NCI-H510A (cell line): ENCODE measurements around the gene TUBAL3.
"Not testable (repeated sequence)": the region's sequence is repeated elsewhere in the genome, so short reads cannot be mapped to it uniquely, and the experiment has no call there.

Source experiments
- DNase-seq: peaks from one replicate; lab custom pipeline; 2025; lab: John Stamatoyannopoulos, UW

The TUBAL3 gene

DNA sequence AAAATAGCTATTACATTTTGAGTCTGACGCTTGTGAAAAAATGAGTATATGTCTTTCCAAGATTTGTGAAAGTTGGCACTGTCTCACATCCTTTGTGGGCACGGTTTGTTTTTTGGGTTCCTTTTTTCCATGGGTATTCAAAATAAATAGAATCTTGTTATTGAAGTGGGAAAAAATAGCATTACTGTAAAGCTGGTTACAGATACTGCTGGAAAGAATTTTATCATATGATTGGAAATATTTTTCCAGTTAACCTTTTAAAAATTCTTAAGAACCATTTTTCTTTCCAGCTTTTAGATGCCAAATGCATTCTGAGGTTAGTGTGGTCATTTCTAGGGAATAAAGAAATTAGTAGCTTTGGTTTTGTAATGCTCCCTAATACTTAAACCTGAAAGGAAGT is 19.1 kb upstream of the TUBAL3 start:
- no peak for DNase-seq

GRCh38 chr10:5419466-5420094 is 15.0 kb upstream of the TUBAL3 start:
- no peak for DNase-seq

DNA sequence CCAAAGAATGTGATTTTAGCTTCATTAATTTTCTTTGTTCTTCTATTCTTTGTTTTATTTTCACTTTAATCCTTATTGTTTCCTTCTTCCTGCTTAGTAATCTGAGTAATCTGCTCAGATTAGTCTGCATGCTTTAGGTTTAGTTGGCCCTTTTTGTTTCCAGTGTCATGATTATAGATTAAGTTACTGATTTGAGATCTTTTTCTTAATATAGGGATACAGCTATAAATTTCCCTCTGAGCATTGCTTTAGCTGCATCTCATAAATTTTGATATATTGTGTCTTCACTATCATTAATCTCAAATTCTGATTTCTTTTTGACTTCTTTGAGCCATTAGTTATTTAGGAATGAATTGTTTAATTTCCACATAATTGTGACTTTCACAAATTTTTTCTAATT is 14.0 kb upstream of the TUBAL3 start:
- DNase-seq, result no peak

GRCh38 chr10:5416981-5417380 is 12.4 kb upstream of the TUBAL3 start:
- peak; percentile 67 for DNase-seq

DNA sequence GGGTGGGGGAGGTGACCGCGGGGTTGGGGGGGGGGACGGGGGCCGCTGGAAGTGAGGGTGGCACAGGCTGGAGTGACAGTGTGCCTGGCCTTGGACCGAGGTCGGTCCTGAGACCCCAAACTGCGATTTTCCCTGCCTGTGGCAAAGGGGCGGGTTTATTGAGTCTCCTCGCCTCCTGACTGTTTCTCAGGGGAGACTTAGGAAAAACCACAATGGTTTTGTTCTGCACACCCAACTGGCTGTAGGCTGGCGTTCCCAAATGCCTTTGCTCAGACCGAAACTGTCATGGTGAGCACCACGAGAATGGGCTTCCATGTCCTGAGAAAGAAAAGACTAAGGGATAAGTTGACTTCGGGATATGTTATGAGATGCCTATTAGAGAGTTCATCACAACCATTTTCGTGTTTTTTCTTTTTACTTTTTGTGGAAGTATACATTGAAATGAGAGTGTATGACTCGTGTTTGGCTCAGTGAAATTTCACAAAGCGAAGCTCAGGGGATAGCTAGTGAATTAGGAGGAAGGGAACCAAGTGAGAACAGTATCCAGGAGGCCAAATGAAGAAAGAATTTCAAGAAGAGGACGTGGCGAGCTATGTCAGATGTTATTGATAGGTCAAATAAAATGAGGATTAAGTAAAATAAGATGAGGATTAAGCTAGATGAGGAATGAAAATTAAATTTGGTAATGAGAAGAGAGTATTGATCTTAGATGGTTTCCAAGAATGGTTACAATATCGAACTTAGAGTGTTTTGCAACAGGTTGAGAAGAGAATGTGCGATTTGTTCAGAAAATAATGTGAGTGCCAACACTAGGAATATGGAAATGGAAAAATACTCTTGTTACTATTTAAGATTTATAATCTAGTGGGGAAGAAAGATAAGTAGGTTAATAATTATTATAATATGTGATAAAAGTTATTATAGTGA is 8.6 kb upstream of the TUBAL3 start:
- no peak for DNase-seq

DNA sequence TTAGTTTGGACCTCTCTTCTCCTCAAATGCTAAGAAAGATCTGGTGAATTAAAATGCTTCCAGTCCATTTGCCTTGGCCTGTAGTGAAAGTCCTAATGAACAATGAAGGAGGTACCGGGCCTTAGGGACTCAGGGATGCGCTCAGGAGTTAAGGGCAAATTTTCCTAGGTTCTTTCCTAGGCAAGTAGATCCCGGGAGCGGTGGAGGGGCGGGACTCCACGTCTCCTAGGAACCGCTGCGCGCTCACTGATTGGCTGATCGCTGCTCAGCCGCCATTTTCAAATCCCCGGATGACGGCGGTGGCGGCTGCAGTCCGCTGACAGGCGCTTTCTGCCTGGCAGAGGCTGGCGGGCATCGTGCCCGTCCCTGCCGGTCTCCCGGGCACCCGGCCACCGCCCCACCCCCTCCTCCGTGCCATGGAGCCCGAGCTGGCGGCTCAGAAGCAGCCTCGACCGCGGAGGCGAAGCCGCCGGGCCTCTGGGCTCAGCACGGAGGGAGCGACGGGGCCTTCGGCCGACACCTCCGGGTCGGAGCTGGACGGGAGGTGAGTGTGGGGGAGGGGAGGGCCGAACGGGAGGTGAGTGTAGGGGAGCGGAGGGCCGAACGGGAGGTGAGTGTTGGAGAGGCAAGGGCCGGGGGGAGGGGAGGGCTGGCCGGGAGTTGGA is 7.8 kb upstream of the TUBAL3 start, which contains the start of gene NET1:
TSS of gene NET1 (plus strand) at position 281 of the 665 bp plus-strand sequence. CDS start at position 417, 136 bp downstream.
- peak; percentile 81 for DNase-seq

- DNase-seq, result no peak
Observed at GRCh38 chr10:5411941-5412276, 7.3 kb upstream of the TUBAL3 start.

DNA sequence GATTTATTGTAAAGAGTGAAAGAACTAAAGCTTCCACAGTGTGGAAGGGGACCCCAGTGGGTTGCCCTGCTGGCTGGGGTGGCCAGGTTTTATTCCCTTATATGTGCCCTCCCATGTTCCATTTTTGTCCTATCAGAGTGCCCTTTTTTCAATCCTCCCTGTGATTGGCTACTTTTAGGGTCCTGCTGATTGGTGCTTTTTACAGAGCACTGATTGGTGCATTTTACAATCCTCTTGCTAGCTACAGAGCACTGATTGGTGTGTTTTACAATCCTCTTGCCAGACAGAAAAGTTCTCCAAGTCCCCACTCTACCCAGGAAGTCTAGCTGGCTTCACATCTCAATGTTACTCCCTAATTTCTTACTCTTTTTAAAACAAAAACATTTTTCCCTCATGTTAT is 6.2 kb upstream of the TUBAL3 start:
- DNase-seq, result not testable (repeated sequence)

GRCh38 chr10:5406918-5407317 is 2.3 kb upstream of the TUBAL3 start:
- no peak for DNase-seq

GRCh38 chr10:5402798-5403197 is 1.8 kb downstream of the TUBAL3 start:
- no peak for DNase-seq

DNA sequence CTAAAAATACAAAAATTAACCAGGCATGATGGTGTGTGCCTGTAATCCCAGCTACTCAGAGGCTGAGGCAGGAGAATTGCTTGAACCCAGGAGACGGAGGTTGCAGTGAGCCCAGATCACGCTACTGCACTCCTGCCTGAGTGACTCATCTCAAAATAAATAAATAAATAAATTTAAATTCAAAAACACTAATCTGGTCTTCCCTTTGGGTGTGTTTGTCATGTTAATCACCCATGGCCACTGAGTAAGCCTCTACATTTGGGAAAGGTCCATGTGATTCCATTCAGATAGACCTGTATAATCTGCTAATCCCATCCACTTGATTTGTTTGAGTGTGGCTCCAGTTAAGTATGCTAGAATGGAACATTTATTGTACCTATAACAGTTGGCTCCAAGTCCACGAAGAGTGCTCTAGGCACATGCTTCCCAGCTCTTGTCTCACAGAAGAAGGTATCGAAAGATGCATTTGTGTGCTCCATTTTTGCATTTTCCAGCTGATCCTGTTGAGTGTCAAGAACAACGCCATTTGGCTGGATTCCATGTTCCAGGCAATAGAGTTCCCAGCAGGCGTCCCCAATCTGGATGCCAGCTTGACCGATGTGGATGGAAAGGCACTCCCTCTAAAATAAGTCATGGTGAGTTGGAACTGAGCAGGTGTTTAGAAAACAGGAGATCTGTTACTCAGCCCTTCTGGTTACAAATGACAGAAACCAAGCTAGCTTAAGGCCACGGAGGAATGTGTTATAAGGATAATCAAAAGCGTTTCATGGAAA is 4.0 kb downstream of the TUBAL3 start:
- no peak for DNase-seq

DNA sequence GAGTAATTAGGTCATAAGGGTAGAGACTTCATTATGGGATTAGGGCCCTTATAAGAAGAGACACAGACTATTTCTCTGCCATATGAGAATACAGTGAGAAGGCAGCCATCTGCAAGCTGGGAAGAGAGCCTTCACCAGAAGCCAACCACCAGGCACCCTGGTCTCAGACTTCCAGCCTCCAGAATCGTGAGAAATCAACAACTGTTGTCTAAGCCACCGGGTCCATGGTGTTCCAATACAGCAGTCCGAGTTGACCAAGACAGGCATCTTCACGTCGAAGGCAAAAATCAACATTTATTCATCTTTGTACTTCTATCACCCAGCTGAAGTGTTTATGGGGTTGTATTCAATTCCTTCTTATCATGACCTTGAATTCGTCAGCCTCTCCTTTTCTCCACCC is 5.3 kb downstream of the TUBAL3 start:
- DNase-seq, result no peak

- no peak for DNase-seq
Observed at GRCh38 chr10:5396556-5397300, 7.9 kb downstream of the TUBAL3 start.

- DNase-seq, result no peak
Observed at GRCh38 chr10:5395168-5395567, 9.5 kb downstream of the TUBAL3 start.

DNA sequence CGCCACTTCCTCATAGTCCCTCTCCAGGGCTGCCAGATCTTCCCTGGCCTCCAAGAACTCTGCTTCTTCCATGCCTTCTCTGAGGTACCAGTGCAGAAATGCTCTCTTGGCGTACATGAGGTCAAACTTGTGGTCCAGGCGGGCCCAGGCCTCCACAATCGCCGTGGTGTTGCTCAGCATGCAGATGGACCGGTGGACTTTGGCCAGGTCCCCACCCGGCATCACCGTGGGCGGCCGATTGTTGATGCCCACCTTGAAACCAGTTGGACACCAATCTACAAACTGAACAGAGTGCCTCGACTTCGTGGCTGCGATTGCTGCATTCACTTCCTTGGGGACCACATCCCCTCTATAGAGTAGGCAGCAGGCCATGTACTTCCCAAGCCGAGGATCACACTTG is 11.1 kb downstream of the TUBAL3 start:
- DNase-seq, result no peak

DNA sequence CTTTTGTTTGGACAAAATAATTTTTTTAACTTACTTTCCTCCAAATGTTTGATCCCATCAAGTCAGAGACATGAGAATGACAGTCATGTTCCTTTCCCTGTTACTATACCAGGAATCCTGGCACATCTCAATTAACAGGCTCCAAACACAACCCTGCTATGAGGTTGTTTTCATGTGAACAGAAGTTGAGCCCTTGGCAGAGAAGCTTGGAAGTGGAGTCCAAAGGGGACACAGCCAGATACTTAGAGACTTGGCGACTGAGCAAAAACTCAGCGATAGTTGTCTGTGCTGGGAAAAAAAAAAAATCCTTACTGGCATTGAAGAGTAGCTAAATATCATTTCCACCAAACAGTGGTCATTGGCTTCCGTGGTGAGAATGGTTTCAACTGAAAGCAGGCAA is 12.8 kb downstream of the TUBAL3 start:
- no peak for DNase-seq

GRCh38 chr10:5390607-5391205 is 13.9 kb downstream of the TUBAL3 start:
- no peak for DNase-seq

GRCh38 chr10:5387169-5387568 is 17.5 kb downstream of the TUBAL3 start:
- DNase-seq, result no peak

- no peak for DNase-seq
Observed at GRCh38 chr10:5385224-5385623, 19.4 kb downstream of the TUBAL3 start.

GRCh38 chr10:5381187-5381586 is 23.4 kb downstream of the TUBAL3 start:
- DNase-seq, result no peak

DNA sequence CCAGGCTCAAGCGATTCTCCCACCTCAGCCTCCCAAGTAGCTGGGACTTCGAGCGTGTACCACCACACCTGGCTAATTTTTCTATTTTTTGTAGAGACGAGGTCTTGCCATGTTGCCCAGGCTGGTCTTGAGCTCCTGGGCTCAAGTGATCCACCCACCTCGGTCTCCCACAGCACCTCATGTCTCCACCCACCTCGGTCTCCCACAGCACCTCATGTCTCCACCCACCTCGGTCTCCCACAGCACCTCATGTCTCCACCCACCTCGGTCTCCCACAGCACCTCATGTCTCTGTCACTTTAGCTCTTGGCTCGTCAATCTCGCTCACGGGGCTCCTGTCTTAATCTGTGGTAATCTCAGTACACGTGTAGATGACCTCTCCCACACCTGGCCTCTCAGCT is 24.2 kb downstream of the TUBAL3 start:
- not testable (repeated sequence) for DNase-seq
